Posterior vena cava (tissue), 2 donors: ENCODE results near the gene CLPTM1L. TPM values are rescaled to one million over a fixed set of nuclear protein-coding genes. Genes with fewer than 3 reads are reported as not detected.
"Not testable (repeated sequence)": the region's sequence is repeated elsewhere in the genome, so short reads cannot be mapped to it uniquely, and the experiment has no call there.

Source experiments
- DNase-seq: peaks from one replicate; pipeline ENCODE4 v3.0.0-alpha.2; 2020; ENCODE audit warnings: low spot score
- intact Hi-C, 2 donors: fragments of 100-400 bp; cut with DNase I; formaldehyde crosslinking; loops; one replicate each; pipeline versions ENCODE4 v1.14.1 to v1.14.2; 2022 to 2023
- total RNA-seq, 2 donors: library from RNA; stranded (reverse); fragmentation: NEBNext Ultra II Directional; extraction: Animal tissue kit (Norgen Biotek cat#: 25700); gene quantifications; one replicate each; pipeline ENCODE4 v1.2.1, GENCODE V29; 2021
- donor health status: DM: yes; HTN: yes; CAD: no.
- donor health status: DM: yes; HTN: yes; CAD: no.

Gene CLPTM1L
- total RNA-seq, 2 donors from 2014 or later = 56.5 to 65.9 TPM

DNA sequence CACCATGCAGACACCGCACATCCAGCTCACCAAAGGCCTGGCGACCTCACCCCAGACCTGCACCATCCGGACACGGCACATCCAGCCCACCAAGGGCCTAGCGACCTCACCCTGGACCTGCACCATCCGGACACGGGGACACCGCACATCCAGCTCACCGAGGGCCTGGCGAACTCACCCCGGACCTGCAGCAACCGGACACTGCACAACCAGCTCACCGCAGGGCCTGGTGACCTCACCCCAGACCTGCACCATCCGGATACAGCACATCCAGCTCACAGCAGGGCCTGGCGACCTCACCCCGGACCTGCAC is 61.2 kb downstream of the CLPTM1L start:
- intact Hi-C loops = not testable (repeated sequence)
- peak; percentile 47 for DNase-seq

DNA sequence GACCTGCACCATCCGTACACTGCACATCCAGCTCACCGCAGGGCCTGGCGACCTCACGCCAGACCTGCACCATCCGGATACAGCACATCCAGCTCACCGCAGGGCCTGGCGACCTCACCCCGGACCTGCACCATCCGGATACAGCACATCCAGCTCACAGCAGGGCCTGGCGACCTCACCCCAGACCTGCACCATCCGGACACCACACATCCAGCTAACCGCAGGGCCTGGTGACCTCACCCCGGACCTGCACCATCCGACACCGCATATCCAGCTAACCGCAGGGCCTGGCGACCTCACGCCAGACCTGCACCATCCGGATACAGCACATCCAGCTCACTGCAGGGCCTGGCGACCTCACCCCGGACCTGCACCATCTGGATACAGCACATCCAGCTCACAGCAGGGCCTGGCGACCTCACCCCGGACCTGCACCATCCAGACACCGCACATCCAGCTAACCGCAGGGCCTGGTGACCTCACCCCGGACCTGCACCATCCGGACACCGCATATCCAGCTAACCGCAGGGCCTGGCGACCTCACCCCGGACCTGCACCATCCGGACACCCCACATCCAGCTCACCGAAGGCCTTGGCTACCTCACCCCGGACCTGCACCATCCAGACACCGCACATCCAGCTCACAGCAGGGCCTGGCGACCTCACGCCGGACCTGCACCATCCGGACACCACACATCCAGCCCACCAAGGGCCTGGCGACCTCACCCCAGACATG is 61.7 kb downstream of the CLPTM1L start:
- intact Hi-C loops = not testable (repeated sequence)
- DNase-seq = peak; percentile 11

DNA sequence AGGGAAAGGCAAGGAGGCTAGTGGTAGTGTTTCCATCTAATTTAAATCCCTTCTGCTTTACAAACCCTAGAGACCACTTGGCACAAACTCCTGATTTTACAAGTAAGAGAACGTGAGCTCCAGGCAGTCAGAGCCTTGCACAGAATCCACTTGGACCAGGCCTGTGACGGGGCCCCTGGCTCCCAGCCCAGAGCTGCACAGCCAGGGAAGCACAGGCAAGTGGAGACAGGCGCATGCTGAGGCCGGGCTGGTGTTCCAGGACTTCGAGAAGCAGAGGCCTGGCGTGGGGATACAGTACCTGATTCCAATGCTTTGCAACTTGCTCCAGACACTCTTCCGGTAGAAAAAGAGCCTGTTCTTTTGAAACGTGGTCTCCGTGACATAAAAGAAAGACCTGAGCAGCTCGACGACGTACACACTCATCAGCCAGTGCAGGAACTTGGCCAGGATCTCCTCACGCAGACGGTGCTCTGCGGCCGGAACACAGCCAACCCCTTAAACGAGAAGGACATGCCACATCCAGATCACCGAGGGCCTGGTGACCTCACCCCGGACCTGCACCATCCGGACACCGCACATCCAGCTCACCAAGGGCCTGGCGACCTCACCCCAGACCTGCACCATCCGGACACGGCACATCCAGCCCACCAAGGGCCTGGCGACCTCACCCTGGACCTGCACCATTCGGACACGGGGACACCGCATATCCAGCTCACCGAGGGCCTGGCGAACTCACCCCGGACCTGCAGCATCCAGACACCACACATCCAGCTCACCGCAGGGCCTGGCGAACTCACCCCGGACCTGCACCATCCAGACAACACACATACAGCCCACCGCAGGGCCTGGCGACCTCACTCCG is 62.5 kb downstream of the CLPTM1L start:
- DNase-seq = peak; percentile 66
- intact Hi-C loops = no loop called here

DNA sequence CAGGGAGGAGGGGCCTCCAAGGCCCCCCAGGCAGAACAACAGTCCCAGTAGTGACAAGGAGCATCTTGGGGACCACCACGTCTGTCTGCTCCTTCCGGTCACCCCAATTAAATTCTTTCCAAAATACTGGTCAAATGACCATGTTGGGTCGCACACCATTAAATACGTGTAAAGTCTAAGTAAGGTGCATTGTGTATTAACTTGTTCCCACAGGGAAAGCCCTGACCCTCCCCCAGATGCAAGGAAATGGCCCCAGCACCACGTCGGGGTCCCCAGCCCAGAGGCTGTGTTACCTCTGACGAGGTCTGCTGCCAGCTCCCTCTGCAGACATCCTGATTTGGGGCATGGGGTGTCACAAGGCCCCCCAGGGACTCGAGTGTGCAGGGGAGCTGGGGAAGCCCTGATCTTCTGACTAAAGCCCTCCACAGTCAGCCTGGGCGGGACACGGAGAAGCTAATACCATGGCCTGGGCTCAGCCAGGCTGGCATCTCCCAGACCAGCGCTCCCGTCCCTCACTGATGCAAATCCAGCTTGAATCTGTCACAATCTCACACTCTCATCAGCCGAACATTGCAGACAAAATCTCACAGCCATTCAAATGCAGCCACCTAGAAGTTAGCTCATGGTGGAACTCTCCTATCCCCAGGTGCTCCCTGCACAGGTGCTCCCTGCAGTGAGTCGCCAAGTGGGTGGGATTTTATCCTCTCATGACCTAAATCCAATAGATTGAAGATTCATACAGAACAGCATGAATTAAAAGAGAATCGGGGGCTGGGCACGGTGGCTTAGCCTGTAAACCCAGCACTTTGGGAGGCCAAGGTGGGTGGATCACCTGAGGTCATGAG is 63.6 kb downstream of the CLPTM1L start:
- intact Hi-C loops = no loop called here
- peak; percentile 69 for DNase-seq

DNA sequence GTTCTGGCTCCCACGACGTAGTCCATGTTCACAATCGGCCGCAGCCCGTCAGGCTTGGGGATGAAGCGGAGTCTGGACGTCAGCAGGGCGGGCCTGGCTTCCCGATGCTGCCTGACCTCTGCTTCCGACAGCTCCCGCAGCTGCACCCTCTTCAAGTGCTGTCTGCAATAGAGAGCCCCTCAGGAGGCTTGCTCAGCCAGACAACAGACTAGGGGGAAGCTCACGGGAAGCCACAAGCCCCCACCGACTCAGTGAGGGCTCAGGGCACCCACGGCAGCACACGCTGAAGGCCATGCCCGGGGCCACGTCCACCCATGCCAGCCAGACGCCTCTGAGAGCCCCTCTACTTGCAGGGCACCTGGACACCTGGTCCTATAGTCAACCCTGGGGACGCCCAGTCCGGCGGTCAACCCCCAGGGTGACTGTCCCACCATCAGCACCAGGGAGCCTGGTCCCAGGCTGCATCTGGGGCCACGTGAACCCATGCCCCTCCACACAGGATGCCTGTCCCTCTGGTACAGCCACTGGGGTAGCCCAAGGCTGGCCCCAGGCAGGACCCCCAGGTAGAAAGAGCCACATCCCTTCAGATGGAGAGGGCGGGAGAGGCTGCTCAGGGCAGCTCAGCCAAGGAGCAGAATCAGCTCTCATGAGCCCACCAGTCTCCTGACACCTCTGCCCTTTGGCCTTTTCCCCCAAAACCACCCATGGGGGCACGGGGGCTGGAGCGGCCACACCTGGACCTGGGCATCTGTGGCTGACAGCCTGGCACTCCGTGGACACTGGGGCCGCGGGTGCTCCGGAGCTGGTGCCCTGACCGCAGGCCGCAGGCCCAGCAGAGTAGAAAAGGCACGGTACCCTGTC is 64.5 kb downstream of the CLPTM1L start:
- peak; percentile 58 for DNase-seq
- intact Hi-C loops = no loop called here

DNA sequence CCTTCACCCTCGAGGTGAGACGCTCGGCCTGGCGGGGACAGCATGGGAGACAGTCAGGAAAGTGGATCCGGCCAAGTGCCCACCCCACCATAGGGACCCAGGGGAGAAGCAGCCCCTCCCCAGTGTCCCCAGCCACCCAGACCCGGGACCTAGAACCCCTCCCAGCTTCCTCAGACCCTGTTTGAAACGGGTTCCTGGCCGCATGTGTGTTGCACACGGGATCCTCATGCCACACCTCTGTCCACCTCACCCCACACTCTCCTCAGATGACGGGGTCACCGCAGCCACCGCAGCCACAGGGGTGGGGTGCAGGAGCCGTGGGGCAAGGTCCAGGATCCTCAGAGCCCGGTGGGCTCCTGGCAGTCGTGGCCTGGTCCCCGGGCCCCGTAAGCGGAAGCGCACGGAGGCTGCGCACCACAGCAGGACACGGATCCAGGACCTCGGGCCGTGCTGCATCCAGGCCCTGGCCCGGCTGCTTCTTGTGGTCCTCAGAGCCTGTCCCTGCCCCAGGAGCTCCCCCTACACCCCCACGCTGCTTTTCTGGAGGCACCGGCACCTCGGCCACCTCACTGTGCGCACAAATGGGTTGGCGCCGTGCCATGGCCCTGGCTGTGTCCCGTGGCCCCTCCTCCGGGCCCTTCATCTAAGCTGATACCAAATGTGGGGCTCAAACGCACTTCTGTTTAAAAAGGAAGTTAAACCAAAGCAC is 65.3 kb downstream of the CLPTM1L start:
- DNase-seq = peak; percentile 71
- intact Hi-C loops = no loop called here

DNA sequence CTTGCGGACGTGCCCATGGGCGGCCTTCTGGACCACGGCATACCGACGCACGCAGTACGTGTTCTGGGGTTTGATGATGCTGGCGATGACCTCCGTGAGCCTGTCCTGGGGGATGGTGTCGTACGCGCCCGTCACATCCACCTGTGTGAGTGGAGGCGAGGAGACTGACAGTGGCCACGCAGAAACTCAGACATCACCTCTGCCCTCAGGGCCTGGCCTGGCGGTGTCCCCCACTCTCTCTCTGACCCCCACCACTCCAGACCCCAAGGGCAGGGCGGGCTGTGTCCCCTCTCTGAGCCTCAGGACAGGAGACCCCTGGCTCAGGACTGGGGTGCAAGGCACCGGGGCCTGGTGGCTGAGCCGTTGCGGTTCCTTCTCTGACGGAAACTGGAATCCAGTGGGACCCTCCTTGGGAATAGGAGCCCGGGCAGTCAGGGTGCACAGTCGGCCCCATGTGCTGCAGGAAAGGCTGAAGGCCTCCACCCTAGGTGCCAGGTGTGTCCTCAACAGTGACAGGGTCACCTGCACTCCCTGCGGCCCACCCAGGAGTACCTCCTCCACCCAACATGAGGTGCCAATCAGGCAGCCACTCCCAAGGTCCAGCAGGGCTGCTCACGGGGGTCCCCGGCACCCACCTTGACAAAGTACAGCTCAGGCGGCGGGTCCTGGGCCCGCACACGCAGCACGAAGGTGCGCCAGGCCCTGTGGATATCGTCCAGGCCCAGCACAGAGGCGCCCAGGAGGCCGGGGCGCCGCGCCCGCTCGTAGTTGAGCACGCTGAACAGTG is 66.0 kb downstream of the CLPTM1L start:
- intact Hi-C loops = no loop called here
- DNase-seq = peak; percentile 81

DNA sequence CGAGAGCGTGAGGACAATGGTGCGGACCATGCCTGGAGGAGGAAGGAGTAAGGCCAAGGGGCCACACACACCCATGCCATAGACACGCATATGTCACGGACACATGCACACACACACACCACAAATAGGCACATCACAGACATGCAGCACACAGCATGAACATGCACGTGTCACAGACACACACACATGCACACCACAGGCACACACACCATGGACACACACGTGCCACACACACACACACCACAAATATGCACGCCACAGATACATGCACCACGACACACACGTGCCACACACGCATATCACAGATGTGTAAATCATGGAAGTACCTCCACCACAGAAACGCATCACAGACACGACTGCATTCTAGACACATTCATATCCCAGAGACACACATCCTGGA is 66.7 kb downstream of the CLPTM1L start:
- no peak for DNase-seq
- intact Hi-C loops = no loop called here

DNA sequence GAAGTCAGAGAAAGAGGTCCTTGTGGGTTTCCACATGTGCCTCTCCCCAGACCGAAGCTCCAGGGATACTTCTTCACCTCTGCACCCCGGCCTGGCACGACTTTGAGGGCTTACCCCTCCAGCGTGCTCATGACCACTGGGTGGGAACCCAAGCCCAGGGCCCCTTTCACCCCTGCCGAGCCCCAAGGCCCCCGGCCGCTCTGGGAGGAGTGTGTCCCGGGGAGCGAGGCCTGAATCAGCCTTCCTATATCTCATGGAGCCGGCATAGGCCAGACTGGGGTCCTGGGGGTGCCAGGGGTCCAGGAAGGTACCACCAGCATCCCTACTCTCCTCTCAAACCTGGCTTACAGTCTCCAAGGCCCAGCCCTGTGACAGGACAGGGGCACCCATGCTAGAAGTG is 67.1 kb downstream of the CLPTM1L start:
- no peak for DNase-seq
- intact Hi-C loops = no loop called here

DNA sequence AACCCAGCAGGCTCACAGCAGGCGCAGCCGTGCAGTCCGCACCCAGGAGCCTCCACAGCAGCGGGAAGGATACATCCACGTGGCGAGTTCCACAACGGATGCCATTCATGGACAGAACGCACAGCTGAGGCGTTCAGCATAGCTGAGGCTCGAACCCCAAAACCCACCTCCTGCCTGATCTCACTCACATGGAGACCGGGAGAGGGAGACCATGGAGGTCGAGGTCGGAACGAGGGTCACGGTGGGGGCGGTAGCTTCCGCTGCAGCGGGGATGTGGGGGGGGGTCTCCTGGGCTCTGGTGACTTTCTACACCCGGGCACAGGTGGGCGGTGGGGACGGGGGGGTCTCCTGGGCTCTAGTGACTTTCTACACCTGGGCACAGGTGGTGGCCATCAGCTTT is 67.6 kb downstream of the CLPTM1L start:
- no peak for DNase-seq
- intact Hi-C loops = no loop called here

DNA sequence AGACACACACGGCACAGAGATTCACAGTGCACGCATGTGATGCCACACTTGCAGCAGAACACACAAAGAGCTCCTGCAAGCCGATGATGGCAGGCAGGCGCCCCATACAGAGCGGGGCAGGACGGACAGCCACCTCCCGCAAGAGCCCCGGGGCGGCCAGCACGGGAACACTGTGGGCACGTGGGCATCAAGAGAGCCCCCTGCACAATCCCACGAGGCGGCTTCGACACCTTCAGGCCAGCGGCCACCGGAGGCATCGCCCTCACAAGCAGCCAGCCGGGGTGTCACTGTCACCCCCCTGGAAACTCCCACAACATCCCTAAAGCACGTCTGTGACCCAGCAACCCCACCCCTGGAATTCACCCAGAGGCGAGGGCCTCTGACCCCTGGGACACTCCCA is 68.0 kb downstream of the CLPTM1L start:
- no peak for DNase-seq
- intact Hi-C loops = no loop called here

DNA sequence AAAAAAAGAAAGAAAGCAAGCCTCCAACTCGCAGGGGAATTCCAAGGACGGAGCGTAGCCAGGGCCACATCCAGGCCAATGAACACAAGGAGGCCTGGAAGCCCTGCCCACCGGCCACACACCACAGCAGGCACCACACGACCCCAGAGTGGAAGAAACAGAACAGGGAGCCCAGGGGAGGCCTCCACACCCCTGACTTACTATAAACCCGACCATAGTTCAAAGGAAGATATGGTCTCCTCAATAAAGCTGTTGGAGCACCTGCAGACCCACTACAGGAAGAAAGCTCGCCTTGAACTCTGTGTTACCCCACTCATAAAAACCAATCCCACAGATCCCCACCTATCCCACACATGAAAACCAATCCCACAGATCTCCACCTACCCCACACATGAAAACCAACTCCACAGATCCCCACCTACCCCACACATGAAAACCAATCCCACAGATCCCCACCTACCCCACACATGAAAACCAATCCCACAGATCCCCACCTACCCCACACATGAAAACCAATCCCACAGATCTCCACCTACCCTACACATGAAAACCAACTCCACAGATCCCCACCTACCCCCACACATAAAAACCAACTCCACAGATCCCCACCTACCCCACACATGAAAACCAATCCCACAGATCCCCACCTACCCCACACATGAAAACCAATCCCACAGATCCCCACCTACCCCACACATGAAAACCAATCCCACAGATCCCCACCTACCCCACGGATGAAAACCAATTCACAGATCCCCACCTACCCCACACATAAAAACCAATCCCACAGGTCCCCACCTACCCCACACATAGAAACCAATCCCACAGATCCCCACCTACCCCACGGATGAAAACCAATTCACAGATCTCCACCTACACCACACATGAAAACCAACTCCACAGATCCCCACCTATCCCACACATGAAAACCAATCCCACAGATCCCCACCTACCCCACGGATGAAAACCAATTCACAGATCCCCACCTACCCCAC is 69.2 kb downstream of the CLPTM1L start:
- intact Hi-C loops, DNase-seq: not testable (repeated sequence)

DNA sequence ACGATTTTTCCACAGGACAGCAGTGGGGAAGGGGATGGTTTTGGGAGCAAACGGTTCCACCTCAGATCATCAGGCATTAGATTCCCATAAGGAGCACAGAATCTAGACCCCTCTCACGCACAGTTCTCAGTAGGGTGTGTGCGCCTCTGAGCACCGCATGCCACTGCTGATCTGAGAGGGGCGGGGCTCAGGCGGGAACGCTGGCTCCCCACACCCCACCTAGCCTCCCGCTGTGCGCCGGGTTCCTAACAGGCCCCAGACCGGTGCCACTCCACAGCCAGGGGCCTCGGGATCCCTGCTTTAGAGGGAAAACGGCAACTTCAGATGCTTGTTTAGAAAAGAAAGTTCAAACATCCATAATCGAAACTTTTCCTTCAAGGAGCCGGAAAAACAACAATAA is 70.4 kb downstream of the CLPTM1L start:
- DNase-seq = no peak
- intact Hi-C loops = no loop called here

DNA sequence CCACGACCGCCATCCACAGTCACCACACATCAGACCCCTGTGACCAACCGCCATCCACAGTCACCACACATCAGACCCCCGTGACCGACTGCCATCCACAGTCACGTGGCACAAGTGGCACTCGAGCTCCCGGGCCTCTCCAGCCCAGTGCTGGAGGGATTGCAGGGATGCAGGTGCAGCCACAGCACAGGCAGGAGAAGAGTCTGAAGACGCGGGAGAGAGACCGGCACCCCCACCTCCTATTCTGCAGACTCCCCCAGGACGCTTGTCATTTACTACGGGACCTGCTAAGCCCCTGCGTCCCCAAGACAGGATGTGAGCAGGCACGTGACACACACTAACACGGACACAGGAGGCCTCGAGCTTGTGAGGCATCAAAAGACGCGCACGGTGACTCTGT is 71.2 kb downstream of the CLPTM1L start:
- no peak for DNase-seq
- intact Hi-C loops = no loop called here

DNA sequence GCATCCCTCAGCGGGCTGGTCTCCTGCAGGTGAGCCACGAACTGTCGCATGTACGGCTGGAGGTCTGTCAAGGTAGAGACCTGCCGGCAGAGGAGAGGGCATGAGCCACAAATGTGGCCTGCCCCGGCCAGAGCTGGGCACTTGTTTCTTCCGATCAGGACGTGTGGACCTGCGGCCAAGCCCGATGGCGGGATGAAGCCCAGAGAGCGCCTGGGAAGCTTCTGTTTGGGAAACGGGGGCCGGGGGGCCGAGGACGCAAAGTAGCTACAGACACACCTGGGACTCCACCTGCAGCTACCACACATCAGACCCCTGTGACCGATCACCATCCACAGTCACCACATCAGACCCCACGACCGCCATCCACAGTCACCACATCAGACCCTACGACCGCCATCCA is 72.7 kb downstream of the CLPTM1L start:
- no peak for DNase-seq
- intact Hi-C loops = no loop called here
